D341Med (cell line): ENCODE data around the gene RGS9BP.
A peak's percentile ranks its signal among the peaks of the same experiment; 100 is the strongest.
"Not testable (repeated sequence)": the region's sequence is repeated elsewhere in the genome, so short reads cannot be mapped to it uniquely, and the experiment has no call there.

ENCODE experiments used
- DNase-seq: peaks from one replicate; pipeline ENCODE4 v3.0.0; 2012; ENCODE audit warnings: low spot score

The RGS9BP gene, protein sequence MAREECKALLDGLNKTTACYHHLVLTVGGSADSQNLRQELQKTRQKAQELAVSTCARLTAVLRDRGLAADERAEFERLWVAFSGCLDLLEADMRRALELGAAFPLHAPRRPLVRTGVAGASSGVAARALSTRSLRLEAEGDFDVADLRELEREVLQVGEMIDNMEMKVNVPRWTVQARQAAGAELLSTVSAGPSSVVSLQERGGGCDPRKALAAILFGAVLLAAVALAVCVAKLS

GRCh38 chr19:32675720-32676185 is at the start of gene RGS9BP:
Gene RGS9BP (plus strand): TSS chr19:32675848. CDS start chr19:32676264, 416 bp downstream.
- DNase-seq, result peak; percentile 86

- DNase-seq, result no peak
Measured at GRCh38 chr19:32626969-32627368, 48.7 kb upstream of the RGS9BP start.

- no peak for DNase-seq
Measured at GRCh38 chr19:32627714-32628270, 47.9 kb upstream of the RGS9BP start.

DNA sequence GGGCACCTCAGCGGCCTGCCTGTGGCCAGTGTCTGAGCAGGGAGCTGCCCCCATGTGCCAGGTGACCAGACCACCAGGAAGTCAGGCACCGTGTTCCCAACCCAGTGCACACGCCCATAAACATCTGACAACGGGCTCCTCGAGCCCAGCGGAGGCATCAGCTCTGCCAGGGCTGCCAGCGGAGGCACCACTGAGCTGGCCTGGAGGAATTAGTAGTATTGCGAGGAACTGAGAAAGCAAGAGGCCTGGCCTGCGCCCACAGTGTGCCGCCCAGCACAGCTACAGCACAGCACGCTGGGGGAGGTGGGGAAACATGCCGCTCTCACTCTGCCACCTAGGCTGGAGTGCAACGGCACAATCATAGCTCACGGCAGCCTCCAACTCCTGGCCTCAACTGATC is 45.3 kb upstream of the RGS9BP start:
- DNase-seq, result no peak

GRCh38 chr19:32631381-32631780 is 44.3 kb upstream of the RGS9BP start:
- DNase-seq, result no peak

GRCh38 chr19:32637480-32637879 is 38.2 kb upstream of the RGS9BP start:
- no peak for DNase-seq

DNA sequence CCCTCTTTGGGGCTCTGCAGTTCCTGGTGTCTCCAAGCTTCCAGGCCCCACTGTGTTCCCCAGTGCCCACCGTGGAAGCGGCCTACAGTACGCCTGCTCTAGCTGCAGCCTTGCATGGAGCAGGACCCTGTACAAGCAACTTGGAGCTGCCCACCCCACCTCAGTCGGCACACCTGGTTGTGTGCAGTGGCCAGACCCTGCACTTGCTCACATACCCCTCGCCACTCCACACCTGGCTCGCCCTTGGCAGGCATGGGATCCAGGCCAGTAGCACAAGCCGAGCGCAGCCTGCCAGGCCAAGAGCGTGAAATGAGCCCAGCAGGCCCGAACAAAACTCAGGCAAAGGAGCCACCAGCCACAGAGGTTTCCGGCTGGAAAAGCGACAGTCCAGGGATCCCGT is 37.0 kb upstream of the RGS9BP start:
- no peak for DNase-seq

DNA sequence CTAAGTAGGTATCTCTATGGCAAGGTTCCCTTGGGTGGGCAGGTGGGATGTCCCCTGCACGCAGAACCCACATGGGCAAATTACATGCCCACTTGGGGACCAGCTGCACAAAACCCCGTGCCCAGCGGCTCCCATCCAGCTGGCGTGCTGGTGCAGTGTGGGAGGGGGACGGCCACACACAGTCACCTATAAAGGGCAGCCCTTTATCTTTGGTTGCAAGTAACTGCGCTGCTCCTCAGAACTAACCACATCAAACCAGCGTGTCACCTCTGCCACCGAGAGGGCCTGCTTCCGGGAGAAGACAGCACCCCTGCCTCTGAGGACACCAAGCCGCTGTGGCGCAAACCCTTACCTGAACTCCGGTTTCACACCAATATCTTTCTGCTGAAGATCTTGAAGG is 32.9 kb upstream of the RGS9BP start:
- DNase-seq, result no peak

GRCh38 chr19:32646556-32646955 is 29.1 kb upstream of the RGS9BP start:
- no peak for DNase-seq

GRCh38 chr19:32647361-32647760 is 28.3 kb upstream of the RGS9BP start:
- DNase-seq, result no peak

DNA sequence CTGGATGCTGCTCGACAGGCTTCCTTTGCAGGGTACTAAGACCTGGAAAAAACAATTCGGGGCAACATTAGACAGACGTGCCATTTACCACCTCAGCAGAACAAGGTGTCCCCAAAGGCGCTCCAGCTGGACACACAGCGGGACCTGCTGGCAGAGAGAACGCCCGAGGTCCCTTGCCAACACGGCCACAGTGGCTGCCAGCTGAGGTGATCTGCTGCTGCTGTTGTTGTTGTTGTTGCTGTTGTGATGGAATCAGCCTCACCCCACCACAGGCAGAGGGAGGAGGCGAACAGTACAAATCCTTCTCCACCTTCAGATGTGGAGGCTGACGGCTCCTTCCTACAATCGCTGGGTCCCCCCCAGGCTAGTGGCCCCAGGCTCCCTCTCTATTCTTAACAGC is 25.9 kb upstream of the RGS9BP start:
- no peak for DNase-seq

GRCh38 chr19:32650671-32651070 is 25.0 kb upstream of the RGS9BP start:
- no peak for DNase-seq

- peak; percentile 67 for DNase-seq
Measured at GRCh38 chr19:32651729-32652140, 23.9 kb upstream of the RGS9BP start.

DNA sequence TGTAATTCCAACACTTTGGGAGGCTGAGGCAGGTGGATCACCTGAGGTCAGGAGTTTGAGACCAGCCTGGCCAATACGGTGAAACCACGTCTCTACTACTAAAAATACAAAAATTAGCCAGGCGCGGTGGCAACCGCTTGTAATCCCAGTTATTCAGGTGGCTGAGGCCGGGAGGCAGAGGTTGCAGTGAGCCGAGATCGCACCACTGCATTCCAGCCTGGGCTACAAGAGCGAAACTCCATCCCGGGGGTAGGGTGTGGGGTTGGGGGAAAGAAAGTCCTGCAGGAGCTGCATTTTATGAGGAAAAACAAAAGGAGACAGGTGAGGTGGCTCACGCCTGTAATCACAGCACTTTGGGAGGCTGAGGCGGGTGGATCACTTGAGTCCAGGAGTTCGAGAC is 23.3 kb upstream of the RGS9BP start:
- not testable (repeated sequence) for DNase-seq

- DNase-seq, result no peak
Measured at GRCh38 chr19:32652894-32653598, 22.6 kb upstream of the RGS9BP start.

- DNase-seq, result no peak
Measured at GRCh38 chr19:32653599-32653915, 22.1 kb upstream of the RGS9BP start.

GRCh38 chr19:32656379-32656778 is 19.3 kb upstream of the RGS9BP start:
- not testable (repeated sequence) for DNase-seq

- no peak for DNase-seq
Measured at GRCh38 chr19:32658075-32658474, 17.6 kb upstream of the RGS9BP start.

- no peak for DNase-seq
Measured at GRCh38 chr19:32658527-32658926, 17.1 kb upstream of the RGS9BP start.

GRCh38 chr19:32661318-32661717 is 14.3 kb upstream of the RGS9BP start:
- DNase-seq, result no peak

DNA sequence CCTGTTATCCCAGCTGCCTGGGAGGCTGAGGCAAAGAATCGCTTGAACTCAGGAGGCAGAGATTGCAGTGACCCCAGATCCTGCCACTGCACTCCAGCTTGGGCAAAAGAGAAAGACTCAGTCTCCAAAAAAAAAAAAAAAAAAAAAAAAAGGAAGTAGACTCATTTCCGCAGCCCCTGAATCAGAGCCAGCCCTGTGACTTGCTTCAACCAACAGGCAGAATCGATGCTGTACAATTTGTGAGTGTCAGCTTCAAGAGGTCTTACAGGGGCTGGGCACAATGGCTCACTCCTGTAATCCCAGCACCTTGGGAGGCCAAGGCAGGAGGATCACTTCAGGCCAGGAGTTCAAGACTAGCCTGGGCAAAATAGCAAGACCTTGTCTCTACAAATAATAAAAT is 13.5 kb upstream of the RGS9BP start:
- DNase-seq, result no peak

- DNase-seq, result no peak
Measured at GRCh38 chr19:32666084-32666483, 9.6 kb upstream of the RGS9BP start.

DNA sequence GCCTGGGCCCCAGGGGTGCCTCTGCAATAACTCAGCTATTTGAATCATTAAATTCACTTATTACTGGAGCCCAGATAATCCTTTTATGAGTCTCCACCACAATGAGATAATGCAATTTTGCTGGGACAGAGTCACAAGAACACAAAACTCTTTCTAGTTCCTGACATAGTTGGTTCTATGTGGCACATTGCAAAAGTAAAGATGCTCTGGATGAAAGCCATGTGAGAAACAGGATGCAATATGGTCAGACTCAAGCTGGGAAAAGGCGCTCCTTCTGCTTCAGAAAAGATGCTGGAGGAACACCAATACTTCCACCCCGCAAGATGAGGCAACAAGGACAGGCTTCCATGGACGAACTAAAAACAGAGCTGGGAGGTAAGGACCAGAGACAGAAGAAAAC is 6.3 kb upstream of the RGS9BP start:
- no peak for DNase-seq
